GM19238 (cell line): ENCODE measurements around the gene PDE10A.

Experiments used
- DNase-seq: peaks from one replicate; pipeline ENCODE4 v3.0.0; 2011; ENCODE audit warnings: low spot score; ENCODE audit not compliant: insufficient read length

The PDE10A gene

DNA sequence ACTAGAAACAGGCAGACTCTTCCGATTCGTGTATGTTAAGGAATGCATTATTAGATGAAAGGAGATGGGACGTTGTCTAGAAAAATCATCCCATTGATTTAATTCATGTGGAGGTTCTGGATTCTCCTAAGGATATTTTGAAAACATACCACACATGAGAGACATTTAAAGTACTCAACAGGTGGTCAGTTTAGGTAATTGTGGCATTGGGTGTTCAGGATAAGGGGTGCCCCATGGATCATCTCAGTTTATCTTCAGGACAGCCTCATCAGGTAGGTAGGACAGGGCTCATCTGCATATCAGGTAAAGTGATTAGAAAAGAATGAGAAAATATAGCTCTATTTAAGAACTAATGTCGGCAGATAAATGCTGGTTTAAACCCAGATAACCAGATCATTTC, 15.9 kb upstream of the PDE10A start:
- no peak for DNase-seq

DNA sequence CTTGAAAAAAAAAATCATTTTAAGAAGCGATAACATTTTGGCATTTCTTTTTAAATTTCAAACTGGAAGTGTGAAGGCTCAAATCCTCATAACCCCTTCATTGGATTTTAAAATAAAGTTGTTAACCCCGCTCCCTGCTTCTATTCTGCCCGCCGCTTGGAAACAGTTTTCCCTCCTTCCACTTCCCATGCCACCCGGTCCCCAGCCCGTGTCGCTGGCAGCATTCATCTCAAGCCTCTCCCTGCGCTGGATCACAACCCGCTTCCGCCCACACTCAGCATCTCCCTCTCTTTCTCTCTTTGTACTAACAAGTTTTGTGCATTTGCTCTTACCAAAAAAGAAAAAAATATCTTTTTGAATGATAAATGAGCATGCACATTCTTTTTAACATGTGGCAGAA, 15.4 kb upstream of the PDE10A start:
- no peak for DNase-seq

DNA sequence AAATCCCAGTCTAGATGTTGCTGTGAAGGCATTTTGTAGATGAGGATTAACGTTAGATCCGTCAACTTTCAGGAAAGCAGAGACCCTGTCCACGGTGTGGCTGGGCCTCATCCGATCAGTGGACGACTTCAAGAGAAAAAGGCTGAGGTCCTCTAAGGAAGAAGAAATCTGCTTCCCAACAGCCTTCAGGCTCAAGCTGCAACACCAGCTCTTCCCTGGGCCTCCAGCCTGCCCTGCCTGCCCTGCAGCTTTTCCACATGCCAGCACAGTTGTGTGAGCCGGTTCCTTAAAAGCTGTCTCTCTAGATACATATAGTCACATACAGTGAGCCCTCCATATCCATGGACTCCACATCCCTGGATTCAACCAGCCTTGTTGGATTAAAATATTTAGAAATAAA, 14.1 kb upstream of the PDE10A start:
- no peak for DNase-seq

DNA sequence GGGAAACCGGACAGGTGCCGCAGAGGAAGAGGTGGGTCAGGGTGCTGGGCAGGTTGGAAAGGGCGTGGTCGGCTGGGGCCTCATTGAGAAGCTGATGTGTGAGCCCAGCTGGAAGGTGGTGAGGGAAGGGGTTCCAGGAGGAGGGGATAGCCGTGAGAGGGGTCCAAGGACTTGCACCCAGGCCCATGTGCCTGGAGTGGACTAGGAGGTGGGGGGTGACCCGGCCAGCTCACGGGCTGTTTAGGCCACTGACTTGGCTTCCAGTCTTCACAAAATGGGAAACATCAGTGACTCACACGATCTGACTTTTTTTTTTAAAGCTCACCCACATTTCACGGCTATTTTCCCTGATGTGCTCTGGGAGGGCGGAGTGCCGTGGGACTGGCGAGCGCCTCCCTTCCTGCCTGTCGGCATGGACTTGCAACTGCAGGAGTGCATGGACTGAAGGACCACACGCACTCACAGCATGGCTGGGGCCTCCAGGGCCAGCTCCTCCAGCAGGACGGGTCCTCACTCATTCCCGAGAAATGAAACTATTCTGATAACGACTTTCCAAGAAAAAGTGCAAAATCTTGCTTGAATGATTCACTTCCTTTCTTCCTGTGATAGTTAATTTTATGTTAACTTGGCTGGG, 13.5 kb upstream of the PDE10A start:
- DNase-seq, result no peak

DNA sequence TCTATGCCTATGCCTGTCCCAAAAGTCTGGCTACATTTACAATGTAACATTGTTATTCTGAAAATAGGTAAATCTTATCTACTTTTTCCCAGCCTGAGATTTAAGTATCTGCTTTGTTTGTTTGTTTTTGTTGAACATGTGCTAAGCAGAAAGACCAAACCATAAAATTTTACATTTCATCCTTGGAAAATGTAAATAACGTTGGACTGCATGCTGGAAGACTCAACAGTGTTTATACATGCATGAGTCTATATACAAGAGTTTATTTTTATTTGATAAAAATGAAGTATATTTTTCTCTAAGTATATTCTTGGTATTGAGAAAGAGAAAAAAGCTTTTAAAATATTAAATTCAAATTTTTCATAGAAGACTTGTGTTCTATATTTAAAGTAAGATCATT, 12.1 kb upstream of the PDE10A start:
- DNase-seq, result no peak

DNA sequence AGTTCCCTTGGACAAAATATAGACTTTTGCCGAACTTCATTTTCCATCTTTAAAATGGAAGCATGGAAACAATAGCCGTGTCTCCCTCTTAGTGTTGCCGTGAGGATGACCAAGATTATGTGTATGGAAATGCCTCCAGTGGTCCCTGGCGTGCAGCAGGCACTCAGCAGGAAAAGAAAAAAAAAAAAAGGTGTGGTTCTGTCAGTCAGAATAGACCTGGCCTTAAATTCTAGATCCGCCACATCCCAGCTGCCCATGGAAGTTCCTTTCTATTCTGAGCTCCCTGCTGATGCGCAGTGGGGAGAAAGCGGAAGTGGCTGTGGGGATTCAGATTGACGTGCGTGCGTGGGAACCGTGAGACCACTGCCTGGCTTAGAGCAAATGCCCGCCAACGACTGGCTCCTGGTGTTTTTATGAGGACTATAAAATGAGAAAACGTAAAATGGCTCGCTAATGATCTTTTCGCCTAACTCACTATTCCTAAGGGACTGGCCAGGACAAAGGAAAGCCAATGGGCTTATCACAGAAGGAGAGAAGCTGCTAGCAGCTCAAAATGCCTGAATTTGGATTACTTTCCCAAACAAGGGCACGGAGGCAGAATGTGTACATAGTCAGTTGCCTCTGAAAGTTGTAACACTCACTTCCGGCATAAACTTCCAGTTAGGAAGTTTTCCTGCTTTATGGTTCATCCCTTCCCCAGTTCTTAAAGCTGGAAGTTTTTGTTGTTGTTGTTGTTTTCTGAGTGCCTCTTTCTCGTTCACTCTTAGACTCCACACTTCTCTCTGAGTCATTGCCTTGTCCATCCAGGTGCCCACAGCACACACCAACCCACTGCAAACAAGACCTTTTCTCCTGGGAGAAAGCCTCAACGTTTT, 11.4 kb upstream of the PDE10A start:
- no peak for DNase-seq

DNA sequence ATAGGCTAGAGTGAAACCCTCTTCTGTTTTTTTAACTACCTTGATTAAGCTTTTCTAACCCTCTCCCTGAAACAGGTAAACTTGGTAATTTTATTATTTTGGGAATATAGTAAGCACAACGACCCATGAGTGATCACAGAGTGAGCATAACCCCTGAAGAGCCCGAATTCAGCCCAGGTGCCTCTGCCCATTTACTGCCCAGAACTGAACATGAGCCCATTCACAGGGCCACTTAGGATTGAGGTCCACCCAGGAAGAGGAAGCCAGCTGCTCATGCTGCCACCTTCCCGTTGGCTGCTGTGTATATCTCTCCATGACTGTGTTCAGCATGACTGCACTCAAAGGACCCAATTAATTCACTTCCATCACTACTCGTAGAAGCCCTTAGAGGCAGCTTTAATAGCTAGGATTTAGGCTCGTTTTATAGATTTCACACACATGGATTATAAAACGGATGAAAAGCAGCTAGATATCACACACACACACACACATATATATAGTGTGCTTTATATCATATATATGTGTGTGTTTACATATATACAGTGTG, 8.3 kb upstream of the PDE10A start:
- no peak for DNase-seq

DNA sequence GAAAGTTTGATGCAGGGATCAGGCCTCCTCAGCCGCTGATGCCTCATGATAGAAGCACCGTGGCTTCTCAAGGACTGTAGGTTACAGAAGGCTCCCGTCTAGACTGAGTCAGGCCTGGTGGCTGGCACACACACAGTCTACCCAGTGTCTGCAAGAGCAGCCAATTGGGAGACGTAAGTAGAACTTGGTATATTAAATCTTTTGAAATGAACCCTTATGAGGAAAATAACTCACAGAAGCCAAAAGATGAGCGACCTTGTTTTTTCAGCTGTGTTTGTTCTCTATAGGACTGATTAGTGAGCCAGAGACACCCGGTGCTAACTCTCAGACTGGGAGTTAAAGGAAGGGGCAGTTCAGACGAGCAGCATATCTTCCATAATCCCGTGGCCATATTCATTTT, 5.9 kb upstream of the PDE10A start:
- no peak for DNase-seq

DNA sequence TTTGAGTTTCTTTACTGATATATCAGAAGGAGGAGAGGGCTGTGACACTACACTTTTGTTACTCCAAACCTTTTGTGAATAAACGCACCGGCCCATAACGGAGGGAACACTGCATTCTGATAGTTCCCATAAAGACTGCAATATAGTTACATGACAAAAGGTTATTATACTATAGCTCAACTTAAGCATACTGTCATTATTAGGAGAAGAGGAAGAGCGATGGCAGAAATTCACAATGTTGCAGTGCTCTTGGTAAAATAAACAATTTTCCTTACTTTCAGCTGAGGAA, 2.3 kb upstream of the PDE10A start:
- DNase-seq, result no peak

DNA sequence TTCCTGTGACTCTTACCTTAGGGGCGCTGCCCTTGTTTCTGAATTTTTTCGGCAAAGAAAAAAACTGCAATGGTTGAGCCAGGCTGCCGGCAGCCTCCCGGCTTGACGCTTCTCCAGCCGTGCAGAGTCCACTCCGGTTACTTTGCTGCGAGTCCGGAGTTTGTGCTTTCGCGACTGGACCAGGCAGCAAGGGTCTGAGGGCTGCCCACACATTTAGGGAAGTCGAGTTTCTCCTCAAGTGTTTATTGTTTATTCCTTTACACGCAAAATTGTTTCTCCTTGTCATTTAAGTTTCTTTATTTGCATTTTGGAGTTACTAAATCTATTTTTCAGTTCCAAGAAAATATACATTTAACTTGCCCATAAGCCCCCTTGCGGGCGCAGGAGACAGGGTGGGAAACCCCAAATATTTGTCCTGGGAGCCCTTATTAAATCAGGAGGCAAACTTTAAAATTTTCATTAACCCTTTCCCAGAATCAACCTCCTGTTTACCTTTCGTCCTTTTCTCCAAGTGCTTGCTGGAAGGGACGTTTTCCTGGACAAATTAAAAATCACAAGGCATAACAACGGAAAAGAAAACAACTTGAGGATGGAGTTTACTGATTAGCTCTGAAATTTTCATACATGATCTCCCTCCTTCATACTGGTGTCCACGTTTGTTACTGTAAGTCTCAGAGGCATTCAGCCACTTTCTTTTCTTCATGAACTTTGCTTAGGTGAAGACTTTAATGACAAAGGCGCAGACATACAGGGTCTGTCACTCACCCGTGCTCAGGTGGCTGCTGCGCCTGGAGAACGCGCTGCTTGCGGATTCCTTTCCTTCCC, 1.7 kb upstream of the PDE10A start:
- no peak for DNase-seq

DNA sequence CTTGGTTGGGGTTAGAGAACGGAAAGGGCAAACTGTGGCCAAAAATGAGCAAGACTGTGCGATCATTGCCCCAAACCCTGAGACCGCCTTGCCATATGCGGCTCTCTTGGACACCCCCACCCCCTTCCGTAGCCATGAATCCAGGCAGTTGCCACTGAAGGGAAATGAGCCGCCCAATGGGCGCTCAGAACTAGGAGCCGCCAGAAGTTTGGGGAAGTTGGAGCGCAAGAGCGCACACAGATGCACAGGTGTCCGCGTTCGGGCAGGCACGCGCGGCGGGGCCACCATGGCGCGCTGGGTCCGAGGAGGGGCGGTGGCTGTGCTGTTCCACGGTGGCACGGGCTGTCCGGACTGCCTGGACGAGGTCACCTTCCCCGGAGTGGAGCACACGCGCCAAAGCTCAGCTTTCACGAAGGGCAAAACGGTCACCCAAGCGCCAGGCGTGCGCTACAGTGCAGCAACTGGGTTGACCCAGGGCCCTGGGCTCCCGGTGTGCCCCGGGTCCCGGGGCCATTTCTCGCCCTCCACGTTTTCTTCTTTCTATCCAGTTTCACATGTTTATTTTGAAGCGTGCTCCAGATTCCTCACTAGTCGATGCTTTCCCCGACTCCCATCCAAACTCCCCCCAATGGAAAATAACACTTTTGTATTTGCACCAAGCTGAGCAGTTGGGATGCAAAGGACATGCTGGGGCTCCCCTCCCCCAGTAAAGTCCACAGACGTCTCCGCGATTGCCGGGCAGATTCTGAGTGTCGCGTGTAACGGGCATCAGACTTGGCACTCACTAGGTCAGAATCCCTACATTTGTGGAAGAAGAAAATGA, 906 bp upstream of the PDE10A start:
- no peak for DNase-seq

DNA sequence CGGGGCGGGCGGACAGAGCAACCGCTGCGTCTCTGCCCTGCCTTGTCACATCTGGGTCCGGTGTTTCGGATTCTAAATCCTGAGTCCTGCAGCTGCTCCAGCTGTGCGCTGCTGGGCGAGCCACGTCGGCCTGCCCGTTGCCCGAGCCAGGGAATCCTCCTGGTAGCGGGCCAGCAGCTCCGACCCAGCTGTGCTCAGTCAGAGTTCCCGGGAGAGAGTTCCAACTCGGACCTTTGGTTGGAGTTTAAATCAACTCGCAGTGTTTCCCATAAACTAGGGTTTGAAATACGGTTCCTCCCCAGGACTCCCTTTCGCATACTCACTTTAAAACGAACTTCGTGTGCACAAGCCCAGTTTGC, 315 bp upstream of the PDE10A start:
- no peak for DNase-seq

DNA sequence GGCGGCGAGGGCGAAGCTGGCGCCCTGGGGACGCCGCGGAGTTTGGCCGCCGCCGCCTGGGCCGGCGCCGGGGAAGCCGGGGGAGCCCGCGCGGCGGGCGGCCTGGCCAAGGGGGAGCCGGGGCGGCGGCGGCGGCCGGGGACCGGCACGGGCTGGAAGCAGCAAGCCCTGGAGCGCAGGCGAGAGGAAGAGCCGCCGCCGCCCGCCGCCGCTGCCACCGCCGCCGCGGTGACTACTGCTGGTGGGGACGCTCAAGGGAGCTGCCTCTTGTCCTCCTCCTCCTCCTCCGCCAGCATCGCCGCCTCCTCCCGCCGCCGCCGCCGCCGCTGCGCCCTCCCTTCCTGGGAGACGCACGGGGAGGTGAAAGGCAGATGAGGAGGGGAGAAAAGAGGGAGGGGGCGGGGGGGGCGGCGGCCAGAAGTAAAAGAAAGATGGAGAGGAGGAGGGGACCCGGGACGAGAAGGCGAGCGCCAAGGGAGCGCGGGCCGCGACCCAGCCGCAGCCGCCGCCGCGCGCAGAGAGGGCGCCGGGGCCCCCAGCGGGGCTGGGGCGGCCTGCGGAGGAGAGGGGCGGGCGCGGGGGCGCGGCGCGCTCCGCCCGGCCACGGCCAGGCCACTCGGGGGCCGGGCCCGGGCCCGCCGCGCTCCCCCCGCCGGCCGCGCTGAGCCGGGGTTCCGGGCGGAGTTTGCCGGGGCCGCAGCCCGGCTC, 846 bp downstream of the PDE10A start:
- DNase-seq, result no peak

DNA sequence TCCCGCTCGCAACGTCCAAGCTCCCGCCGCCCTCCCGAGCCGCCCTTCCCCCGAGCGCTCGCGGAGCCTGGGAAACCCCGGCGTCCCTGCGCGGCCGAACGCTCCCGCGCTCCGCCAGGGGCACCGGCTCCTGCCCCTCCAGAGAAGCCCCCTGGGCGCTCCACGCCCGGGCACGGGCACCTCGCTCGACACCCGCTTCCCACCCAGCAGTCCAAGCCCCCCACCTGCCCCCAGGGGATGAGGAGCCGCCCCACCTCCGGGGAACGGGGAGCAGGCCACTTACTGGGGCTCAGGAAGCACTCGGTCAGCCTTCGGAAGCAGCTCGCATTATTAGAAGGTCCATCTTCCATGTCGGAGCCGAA, 1.4 kb downstream of the PDE10A start:
- no peak for DNase-seq

DNA sequence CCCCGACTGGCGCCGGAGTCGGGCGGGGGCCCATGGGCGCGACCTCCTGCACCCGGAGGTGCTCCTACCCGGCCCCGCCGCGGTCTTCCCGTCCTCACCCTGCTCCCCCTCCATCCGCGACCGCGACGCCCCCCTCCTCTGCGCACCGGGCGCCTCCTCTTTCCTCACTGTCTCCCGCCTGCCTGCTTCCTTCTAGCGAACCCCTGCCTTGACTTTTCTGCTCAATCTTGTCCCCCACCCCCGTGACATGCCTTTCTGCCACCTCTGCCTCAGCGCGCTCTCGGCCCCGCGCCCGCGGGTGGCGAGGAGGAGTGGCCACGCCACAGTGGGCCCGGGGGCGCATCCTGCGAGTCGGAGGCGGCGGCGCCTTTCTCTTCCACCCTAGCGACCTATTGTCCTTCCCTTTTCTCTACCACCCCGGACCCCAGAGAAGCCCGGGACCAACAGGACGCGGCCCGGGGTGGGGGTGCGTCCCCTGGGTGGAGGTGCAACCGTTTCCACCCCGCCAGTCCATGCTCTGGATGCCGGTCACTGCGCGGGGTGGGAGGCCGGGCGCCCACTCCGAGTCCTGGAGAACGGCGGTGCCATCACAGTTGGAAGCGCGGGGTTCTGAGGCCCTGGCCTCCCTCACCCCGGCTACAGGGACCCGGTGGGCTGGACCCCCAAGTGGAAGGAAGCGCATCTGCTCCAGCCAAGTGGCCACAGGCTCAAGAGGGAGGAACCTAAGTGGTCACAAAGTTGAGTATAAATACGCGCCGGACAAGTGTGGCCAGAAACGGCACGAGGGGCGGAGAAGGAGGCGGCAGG, 2.0 kb downstream of the PDE10A start:
- DNase-seq, result no peak

DNA sequence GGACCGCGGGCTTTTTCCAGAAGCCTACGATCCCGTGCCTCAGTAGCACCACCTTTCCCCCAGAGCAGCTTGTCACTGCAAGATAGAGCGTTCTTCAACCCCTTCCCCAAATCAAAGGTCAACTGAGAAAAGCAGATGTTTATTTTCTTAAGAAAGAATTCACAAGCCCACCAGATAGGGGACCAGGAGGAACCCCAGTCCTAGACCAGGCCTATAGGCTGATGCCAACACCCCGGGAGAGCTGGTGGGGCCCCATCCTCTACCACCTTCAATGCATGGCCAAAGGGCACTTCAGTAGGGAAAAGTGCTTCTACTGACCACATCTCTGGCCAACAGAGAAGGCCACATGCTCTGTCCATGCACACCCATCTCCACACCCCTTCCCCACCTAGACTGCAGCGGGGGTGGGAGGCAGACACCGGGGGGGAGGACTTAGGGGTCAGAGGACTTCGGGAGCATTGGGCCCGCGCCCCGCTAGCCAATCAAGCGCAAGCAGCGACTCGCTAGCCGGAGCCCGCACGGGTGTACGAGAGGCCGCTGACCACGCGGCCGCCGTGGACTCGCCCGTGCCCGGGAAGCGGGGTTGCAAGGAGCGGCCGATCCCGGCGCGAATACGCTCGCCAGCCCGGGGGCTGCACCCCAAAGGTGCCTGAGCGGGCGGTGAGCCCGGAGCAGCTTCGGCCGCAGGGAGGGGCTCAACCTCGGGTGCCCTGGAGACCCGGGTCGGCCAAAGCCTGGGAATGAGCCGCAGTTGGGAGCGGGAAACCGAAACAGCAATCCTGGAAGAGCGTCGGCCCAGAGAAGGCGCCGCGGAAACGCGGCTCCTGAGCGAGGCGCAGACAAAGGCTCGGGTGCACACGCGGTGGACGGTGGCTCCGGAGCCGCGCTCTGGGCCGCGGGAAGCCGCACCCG, 2.8 kb downstream of the PDE10A start:
- DNase-seq, result no peak

DNA sequence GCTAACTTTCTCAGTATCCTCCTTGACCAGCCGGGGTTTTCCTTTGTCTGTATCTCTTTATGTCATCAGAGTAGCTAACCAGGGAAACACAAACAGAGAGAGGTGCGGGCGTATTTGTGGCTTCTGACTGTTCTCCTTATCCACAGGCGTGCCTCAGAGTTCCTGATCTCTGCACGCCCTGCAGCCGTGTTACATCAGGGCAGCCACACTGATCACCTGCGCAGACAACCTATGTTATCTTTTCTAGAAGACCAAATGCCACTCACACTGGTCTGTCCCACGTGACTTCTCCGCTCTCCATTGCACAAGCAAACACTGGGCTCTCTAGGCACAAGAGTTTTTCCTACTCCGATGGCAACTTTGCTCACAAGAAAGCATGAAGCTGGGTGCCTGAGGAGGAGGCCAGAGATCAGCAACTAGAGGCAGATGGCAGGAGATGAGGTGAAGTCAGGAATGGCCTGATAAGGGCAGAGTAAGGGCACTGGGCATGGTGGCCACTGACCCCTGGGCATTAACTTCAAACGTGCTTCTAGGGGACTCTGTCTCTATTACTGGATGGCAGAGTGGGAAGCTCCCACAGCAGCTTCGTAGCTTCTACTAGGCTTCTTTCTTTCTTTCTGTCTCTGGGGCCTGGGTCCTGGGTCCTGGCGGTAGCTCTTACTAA, 4.5 kb downstream of the PDE10A start:
- no peak for DNase-seq

DNA sequence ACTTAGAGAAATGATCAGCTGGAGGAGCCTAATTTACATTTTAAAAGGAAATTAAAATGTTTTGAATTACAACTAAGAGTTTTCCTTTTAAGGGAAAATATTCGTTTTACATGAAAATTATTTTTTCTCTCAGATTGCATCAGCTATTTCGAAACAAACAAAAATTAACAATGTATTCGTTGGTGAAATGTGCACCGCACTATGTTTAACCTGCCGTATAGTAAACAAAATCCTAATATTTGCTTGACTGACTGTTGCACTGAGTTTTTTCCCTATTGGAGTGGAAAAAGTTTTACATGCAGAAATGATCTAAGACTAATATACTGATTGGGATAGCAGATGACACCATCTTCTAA, 5.7 kb downstream of the PDE10A start:
- no peak for DNase-seq
